PC-3 (cell line): ENCODE measurements around the gene PKLR. TPM values are rescaled to one million over a fixed set of nuclear protein-coding genes. Genes with fewer than 3 reads are reported as not detected.

ENCODE experiments used
- ATAC-seq: fragments of 200-7000 bp; cut with Tn5 transposase; 2 replicates; pipeline ENCODE4 v1.9.1; 2020; ENCODE audit warnings: mild to moderate bottlenecking, moderate library complexity
- BruUV-seq: library from RNA; stranded (reverse); fragments of 400-500 nt; replicated peaks from 2 replicates; lab custom pipeline; 2021; lab: Mats Ljungman, UMichigan
- CTCF ChIA-PET: fragments of 300-600 bp; sonication (Branson Sonifier 250); formaldehyde crosslinking; loops from one replicate; lab custom pipeline; 2022; ENCODE audit warnings: antibody characterized with exemption; lab: Charles Lee
- POLR2A ChIA-PET: fragments of 300-600 bp; sonication (Branson Sonifier 250); formaldehyde crosslinking; loops from one replicate; lab custom pipeline; 2022; ENCODE audit warnings: antibody characterized with exemption; ENCODE audit not compliant: unreplicated experiment; lab: Charles Lee
- DNase-seq: peaks from one replicate; pipeline ENCODE4 v3.0.0-alpha.2; 2015
- H2AFZ ChIP-seq: fragments of 300-600 bp; sonication (generic); 2 replicates; pipeline ENCODE4 v1.6.0; 2016; ENCODE audit warnings: antibody characterized with exemption, low read length
- H3F3A ChIP-seq: fragments of 300-600 bp; sonication (generic); one replicate; pipeline ENCODE4 v1.6.0; 2017; ENCODE audit warnings: antibody characterized with exemption, low read length, control low read depth, mild to moderate bottlenecking; ENCODE audit not compliant: unreplicated experiment
- H3K27ac ChIP-seq: fragments of 300-600 bp; sonication (generic); 2 replicates; pipeline ENCODE4 v1.5.1; 2016; ENCODE audit warnings: mild to moderate bottlenecking, low read length
- H3K27me3 ChIP-seq: fragments of 300-600 bp; sonication (generic); 2 replicates; pipeline ENCODE4 v1.6.1; 2016; ENCODE audit warnings: low read length, mixed read lengths
- H3K36me3 ChIP-seq: fragments of 300-600 bp; sonication (generic); 2 replicates; pipeline ENCODE4 v1.6.1; 2016; ENCODE audit warnings: low read depth, mixed run types, low read length, mixed read lengths
- H3K4me1 ChIP-seq: fragments of 300-600 bp; sonication (generic); 2 replicates; pipeline ENCODE4 v1.5.1; 2016; ENCODE audit warnings: low read length; ENCODE audit not compliant: insufficient read depth
- H3K4me2 ChIP-seq: fragments of 300-600 bp; sonication (generic); 2 replicates; pipeline ENCODE4 v1.6.0; 2016; ENCODE audit warnings: low read length
- H3K4me3 ChIP-seq: fragments of 300-600 bp; sonication (generic); 2 replicates; pipeline ENCODE4 v1.5.1; 2016; ENCODE audit warnings: mild to moderate bottlenecking, low read length, mixed read lengths
- H3K79me2 ChIP-seq: fragments of 300-600 bp; sonication (generic); 2 replicates; pipeline ENCODE4 v1.6.1; 2017; ENCODE audit warnings: low read length, mixed read lengths
- H3K9ac ChIP-seq: fragments of 300-600 bp; sonication (generic); 2 replicates; pipeline ENCODE4 v1.6.0; 2016; ENCODE audit warnings: mild to moderate bottlenecking, low read length
- H3K9me2 ChIP-seq: fragments of 300-600 bp; sonication (generic); replicated peaks from 2 replicates; pipeline ENCODE4 v1.6.1; 2016; ENCODE audit warnings: mixed run types, low read length, mixed read lengths
- H3K9me3 ChIP-seq: fragments of 300-600 bp; sonication (generic); 2 replicates; pipeline ENCODE4 v1.6.1; 2016; ENCODE audit warnings: low read length, mixed read lengths
- H4K20me1 ChIP-seq: fragments of 300-600 bp; sonication (generic); 2 replicates; pipeline ENCODE4 v1.6.1; 2016; ENCODE audit warnings: low read length, mixed read lengths
- EZH2 ChIP-seq: fragments of 300-600 bp; sonication (generic); IDR thresholded peaks from one replicate; pipeline ENCODE4 v1.6.1; 2017; ENCODE audit warnings: antibody characterized with exemption, mild to moderate bottlenecking, low read length; ENCODE audit not compliant: unreplicated experiment
- EZH2phosphoT487 ChIP-seq: fragments of 300-600 bp; sonication (generic); IDR thresholded peaks from 2 replicates; pipeline ENCODE4 v1.6.1; 2018; ENCODE audit warnings: mild to moderate bottlenecking, antibody characterized with exemption, low read length, borderline replicate concordance
- intact Hi-C: fragments of 100-400 bp; cut with micrococcal nuclease; formaldehyde crosslinking; loops from 2 replicates; pipeline ENCODE4 v1.9.0; 2023
- total RNA-seq: library from RNA; depleted of rRNA; stranded (reverse); fragments of >200 nt; gene quantifications from 2 replicates; pipeline ENCODE4 v1.2.3, GENCODE V29; 2014
- TF ChIP-seq, protein P1 (sequence below): fragments of 300-600 bp; sonication (generic); conservative IDR thresholded peaks from 2 replicates; pipeline ENCODE4 v1.5.1; 2017; ENCODE audit warnings: antibody characterized with exemption, low read depth, mild to moderate bottlenecking, low read length

Gene PKLR
- total RNA-seq, 1 experiment from 2014 or later = not detected

DNA sequence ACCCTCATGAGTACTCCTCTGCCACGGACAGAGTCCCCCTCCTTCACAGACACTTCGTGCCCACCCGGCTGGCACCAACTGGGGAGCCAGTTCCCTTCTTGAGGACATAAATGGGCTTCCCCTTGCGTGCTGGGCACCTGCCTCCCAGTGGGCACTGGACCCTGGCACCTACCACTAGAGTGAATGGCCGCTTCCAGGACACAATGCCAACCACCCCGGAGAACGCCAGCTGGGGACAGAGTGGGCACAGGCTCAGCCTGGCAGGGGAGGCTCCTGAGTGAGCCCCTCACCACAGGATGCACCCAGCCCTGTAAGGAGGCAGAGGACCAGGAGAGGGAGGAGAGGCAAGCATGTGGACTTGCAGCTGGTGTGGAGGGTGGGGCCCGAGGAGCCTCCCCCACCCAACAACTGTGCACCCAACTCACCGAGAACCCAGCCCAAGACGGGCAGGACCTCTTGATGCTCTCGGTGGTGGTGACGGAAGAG lies 47.0 kb downstream of the PKLR start:
- peaks cover 3% of the 10 kb centered on the region; the same call in 1 of the 2 replicates for H3K36me3 ChIP-seq
- H3K4me2 ChIP-seq = peak overlapping the region; percentile 100
- no peaks in the 10 kb centered on the region for H3K9me2 ChIP-seq
- H3K27ac ChIP-seq = peak overlapping the region; percentile 33
- intact Hi-C loops = no loop called here
- DNase-seq = no peak
- no peaks in the 10 kb centered on the region for H3K9me3 ChIP-seq
- peak; percentile 4 for ATAC-seq
- no TSS peak for BruUV-seq
- H4K20me1 ChIP-seq = no peaks in the 10 kb centered on the region
- peaks cover 21% of the 10 kb centered on the region for H3K79me2 ChIP-seq
- no peaks in the 10 kb centered on the region for H3F3A ChIP-seq
- H2AFZ ChIP-seq = peak overlapping the region; percentile 78
- no peaks in the 10 kb centered on the region for H3K27me3 ChIP-seq
- TF ChIP-seq, protein P1, sequence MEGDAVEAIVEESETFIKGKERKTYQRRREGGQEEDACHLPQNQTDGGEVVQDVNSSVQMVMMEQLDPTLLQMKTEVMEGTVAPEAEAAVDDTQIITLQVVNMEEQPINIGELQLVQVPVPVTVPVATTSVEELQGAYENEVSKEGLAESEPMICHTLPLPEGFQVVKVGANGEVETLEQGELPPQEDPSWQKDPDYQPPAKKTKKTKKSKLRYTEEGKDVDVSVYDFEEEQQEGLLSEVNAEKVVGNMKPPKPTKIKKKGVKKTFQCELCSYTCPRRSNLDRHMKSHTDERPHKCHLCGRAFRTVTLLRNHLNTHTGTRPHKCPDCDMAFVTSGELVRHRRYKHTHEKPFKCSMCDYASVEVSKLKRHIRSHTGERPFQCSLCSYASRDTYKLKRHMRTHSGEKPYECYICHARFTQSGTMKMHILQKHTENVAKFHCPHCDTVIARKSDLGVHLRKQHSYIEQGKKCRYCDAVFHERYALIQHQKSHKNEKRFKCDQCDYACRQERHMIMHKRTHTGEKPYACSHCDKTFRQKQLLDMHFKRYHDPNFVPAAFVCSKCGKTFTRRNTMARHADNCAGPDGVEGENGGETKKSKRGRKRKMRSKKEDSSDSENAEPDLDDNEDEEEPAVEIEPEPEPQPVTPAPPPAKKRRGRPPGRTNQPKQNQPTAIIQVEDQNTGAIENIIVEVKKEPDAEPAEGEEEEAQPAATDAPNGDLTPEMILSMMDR = no peak
- TF ChIP-seq EZH2phosphoT487 (no peak), EZH2 (no peak)
- POLR2A ChIA-PET = no interaction called here
- peak overlapping the region; percentile 87 for H3K4me3 ChIP-seq
- CTCF ChIA-PET = no interaction called here
- peaks cover 22% of the 10 kb centered on the region for H3K4me1 ChIP-seq
- peak overlapping the region; percentile 61 for H3K9ac ChIP-seq

DNA sequence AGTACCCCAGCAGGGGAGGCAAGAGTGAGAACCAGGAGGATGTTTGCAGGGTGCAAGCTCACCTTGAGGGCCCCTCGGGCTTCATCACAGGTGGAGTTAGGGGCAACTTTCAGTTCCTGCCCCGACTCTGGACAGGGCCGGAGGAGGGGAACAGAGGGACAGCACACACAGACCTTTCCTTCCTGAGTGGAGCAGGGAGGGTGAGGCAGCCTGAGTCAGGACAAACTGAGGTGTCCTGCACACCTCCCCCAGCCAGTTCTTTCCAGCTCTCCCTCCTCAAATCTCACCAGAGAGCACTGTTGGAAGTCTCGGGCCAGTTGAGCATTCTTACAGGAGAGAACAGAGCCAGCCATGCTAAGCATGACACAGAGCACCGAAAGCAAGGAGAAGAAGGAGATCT lies 47.4 kb downstream of the PKLR start:
- Histone ChIP-seq H3F3A (no peaks in the 10 kb centered on the region), H4K20me1 (no peaks in the 10 kb centered on the region), H3K9ac (peak overlapping the region; percentile 61), H3K9me2 (no peaks in the 10 kb centered on the region), H2AFZ (peak overlapping the region; percentile 78), H3K9me3 (no peaks in the 10 kb centered on the region), H3K4me1 (peaks cover 22% of the 10 kb centered on the region), H3K36me3 (peaks cover 3% of the 10 kb centered on the region; the same call in 1 of the 2 replicates), H3K27me3 (no peaks in the 10 kb centered on the region), H3K27ac (peak overlapping the region; percentile 33), H3K79me2 (peaks cover 21% of the 10 kb centered on the region), H3K4me2 (peak overlapping the region; percentile 100), H3K4me3 (peak overlapping the region; percentile 87)
- no TSS peak for BruUV-seq
- CTCF ChIA-PET = no interaction called here
- intact Hi-C loops = no loop called here
- ATAC-seq (peak; percentile 33), DNase-seq (peak; percentile 69)
- POLR2A ChIA-PET = no interaction called here
- TF ChIP-seq EZH2phosphoT487 (no peak), EZH2 (no peak)
- TF ChIP-seq, protein P1 = no peak

DNA sequence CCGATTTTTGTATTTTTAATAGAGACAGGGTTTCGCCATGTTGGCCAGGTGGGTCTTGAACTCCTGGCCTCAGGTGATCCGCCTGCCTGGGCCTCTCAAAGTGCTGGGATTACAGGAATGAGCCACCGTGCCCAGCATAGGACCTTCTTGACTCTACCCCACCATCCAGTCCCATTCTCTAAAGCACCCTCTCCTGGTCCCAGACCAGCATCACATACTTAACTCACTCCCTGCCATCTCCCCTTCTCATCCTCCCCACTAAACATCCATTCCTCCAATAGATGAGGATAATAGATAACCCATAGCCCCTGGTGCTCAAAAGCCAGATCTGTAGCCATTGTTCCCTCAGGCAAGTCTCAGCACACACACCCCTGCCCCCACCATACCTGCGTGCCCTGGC lies 48.0 kb downstream of the PKLR start:
- TF ChIP-seq EZH2phosphoT487 (no peak), EZH2 (no peak)
- TF ChIP-seq, protein P1 = peak; percentile 33
- Histone ChIP-seq H3K4me2 (peak overlapping the region; percentile 100), H3K9me2 (no peaks in the 10 kb centered on the region), H3K4me1 (peaks cover 22% of the 10 kb centered on the region), H4K20me1 (no peaks in the 10 kb centered on the region), H3K9me3 (no peaks in the 10 kb centered on the region), H2AFZ (peak overlapping the region; percentile 78), H3K79me2 (peaks cover 21% of the 10 kb centered on the region), H3K4me3 (peak overlapping the region; percentile 87), H3K36me3 (peaks cover 4% of the 10 kb centered on the region; the same call in 1 of the 2 replicates), H3F3A (no peaks in the 10 kb centered on the region), H3K27me3 (no peaks in the 10 kb centered on the region), H3K9ac (peak overlapping the region; percentile 61), H3K27ac (peak overlapping the region; percentile 33)
- ATAC-seq (no peak), DNase-seq (peak; percentile 34)
- ChIA-PET POLR2A (no interaction called here), CTCF (no interaction called here)
- no TSS peak for BruUV-seq
- intact Hi-C loops = no loop called here
